SK-N-SH treated with all-trans-retinoic acid at 6 μM for 48 hours (cell line): ENCODE measurements around the gene RGL3.
"Not testable (repeated sequence)": the region's sequence is repeated elsewhere in the genome, so short reads cannot be mapped to it uniquely, and the experiment has no call there.

ENCODE experiments used
- BACH2 ChIP-seq: fragments of 250-450 bp; sonication (Bioruptor Pico); IDR thresholded peaks from 2 replicates; pipeline ENCODE4 v1.9.0; 2021; ENCODE audit warnings: mild to moderate bottlenecking, borderline replicate concordance
- CREB5 ChIP-seq: fragments of 250-450 bp; sonication (Bioruptor Pico); IDR thresholded peaks from 2 replicates; pipeline ENCODE4 v1.5.1; 2020; ENCODE audit warnings: low read depth, mild to moderate bottlenecking, moderate library complexity
- CSRNP3 ChIP-seq: fragments of 250-450 bp; sonication (Bioruptor Pico); IDR thresholded peaks from 2 replicates; pipeline ENCODE4 v1.5.1; 2021; ENCODE audit warnings: mild to moderate bottlenecking, moderate library complexity
- TCF4 ChIP-seq: fragments of 250-450 bp; sonication (Bioruptor Pico); IDR thresholded peaks from 2 replicates; pipeline ENCODE4 v1.8.0; 2021; ENCODE audit warnings: mild to moderate bottlenecking, moderate library complexity, borderline replicate concordance
- ZFP3 ChIP-seq: fragments of 250-450 bp; sonication (Bioruptor Pico); IDR thresholded peaks from 2 replicates; pipeline ENCODE4 v1.5.0; 2020; ENCODE audit warnings: mild to moderate bottlenecking, moderate library complexity
- ZNF70 ChIP-seq: fragments of 450-650 bp; formaldehyde crosslinking; IDR thresholded peaks from 2 replicates; pipeline ENCODE4 v1.5.0; 2020; ENCODE audit warnings: mild to moderate bottlenecking, moderate library complexity
- TF ChIP-seq, protein P1 (sequence below): fragments of 250-450 bp; sonication (Bioruptor Pico); IDR thresholded peaks from 2 replicates; pipeline ENCODE4 v1.8.0; 2020; ENCODE audit warnings: mild to moderate bottlenecking, moderate library complexity, borderline replicate concordance

DNA sequence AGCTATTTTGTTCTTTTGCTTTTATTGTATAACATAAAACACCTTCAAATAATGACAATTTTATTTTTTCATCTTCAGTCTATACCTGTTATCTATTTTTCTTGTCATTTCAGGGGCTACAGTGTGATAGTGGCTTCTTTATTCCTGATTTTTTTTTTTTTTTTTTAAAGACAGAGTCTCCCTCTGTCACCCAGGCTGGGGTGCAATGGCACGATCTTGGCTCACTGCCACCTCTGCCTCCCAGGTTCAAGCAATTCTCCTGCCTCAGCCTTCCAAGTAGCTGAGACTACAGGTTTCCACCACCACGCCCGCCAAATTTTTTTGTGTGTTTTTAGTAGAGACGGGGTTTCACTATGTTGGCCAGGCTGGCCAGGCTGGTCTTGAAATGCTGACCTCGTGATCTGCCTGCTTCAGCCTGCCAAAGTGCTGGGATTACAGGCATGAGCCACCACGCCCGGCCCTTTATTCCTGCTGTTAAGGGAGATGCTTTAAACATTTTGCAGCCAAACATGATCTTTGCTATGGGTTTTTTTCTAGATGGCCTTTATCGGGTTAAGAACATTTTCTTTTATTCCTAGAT, 49.2 kb upstream of the RGL3 start:
- TF ChIP-seq TCF4, BACH2, CSRNP3, CREB5, ZNF70, ZFP3 (CRISPR knock-in tag): not testable (repeated sequence)
- TF ChIP-seq, protein P1, sequence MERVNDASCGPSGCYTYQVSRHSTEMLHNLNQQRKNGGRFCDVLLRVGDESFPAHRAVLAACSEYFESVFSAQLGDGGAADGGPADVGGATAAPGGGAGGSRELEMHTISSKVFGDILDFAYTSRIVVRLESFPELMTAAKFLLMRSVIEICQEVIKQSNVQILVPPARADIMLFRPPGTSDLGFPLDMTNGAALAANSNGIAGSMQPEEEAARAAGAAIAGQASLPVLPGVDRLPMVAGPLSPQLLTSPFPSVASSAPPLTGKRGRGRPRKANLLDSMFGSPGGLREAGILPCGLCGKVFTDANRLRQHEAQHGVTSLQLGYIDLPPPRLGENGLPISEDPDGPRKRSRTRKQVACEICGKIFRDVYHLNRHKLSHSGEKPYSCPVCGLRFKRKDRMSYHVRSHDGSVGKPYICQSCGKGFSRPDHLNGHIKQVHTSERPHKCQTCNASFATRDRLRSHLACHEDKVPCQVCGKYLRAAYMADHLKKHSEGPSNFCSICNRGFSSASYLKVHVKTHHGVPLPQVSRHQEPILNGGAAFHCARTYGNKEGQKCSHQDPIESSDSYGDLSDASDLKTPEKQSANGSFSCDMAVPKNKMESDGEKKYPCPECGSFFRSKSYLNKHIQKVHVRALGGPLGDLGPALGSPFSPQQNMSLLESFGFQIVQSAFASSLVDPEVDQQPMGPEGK: not testable (repeated sequence)
